Esophagus squamous epithelium (tissue), 5 donors: ENCODE results near the gene NID1. TPM values are rescaled to one million over a fixed set of nuclear protein-coding genes. Genes with fewer than 3 reads are reported as not detected.

ENCODE experiments used
- DNase-seq: peaks from one replicate; lab custom pipeline; 2025; lab: John Stamatoyannopoulos, UW
- H3K27ac ChIP-seq, 4 donors: fragments of 200-600 bp; sonication (generic); one replicate each; pipeline ENCODE4 v1.5.1; 2016 to 2019; ENCODE audit warnings: mild to moderate bottlenecking in 1 of 4
- H3K27me3 ChIP-seq, 4 donors: fragments of 200-600 bp; sonication (generic); 1 replicate in 3 of 4; 2 replicates in 1 of 4; pipeline versions ENCODE4 v1.5.1 to v1.6.0; 2017 to 2021; ENCODE audit warnings: antibody characterized with exemption in 1 of 4
- H3K36me3 ChIP-seq, 3 donors: fragments of 200-600 bp; sonication (generic); one replicate each; pipeline ENCODE4 v1.5.1; 2016 to 2019
- H3K4me1 ChIP-seq, 3 donors: fragments of 200-600 bp; sonication (generic); one replicate each; pipeline ENCODE4 v1.5.1; 2017 to 2019
- H3K4me3 ChIP-seq, 4 donors: fragments of 200-600 bp; sonication (generic); 1 replicate in 3 of 4; 2 replicates in 1 of 4; pipeline ENCODE4 v1.5.1; 2016 to 2019; ENCODE audit warnings: mild to moderate bottlenecking in 2 of 4, moderate library complexity in 1 of 4
- H3K9me3 ChIP-seq, 3 donors: fragments of 200-600 bp; sonication (generic); one replicate each; pipeline ENCODE4 v1.5.1; 2016 to 2019
- CTCF ChIP-seq, 6 experiments: fragments of 450-650 bp in 4 of 6; fragments of 200-600 bp in 2 of 6; sonication (generic) in 2 of 6; IDR thresholded peaks; one replicate each; pipeline ENCODE4 v1.5.1; 2016 to 2019; ENCODE audit warnings: antibody characterized with exemption in 6 of 6, mild to moderate bottlenecking in 4 of 6, moderate library complexity in 4 of 6
- POLR2A ChIP-seq, 4 donors: fragments of 450-650 bp; IDR thresholded peaks; one replicate each; pipeline ENCODE4 v1.6.1; 2017; ENCODE audit warnings: antibody characterized with exemption in 4 of 4, mild to moderate bottlenecking in 4 of 4, moderate library complexity in 3 of 4
- WGBS, 2 donors: methylation state at CpG; one replicate each; pipeline ENCODE4 v1.1.5; 2018; 5-methylcytosine and 5-hydroxymethylcytosine counted together
- intact Hi-C: fragments of 100-400 bp; cut with DNase I; formaldehyde crosslinking; loops from one replicate; pipeline ENCODE4 v1.15.0; 2022
- total RNA-seq, 4 donors: library from RNA; depleted of rRNA; stranded (reverse); fragments of >200 nt; gene quantifications; one replicate each; pipeline ENCODE4 v1.1.0, GENCODE V29; 2016
- donor health status: DM: yes; HTN: yes; CAD: no.

Gene NID1
- total RNA-seq, 4 donors from 2014 or later: 3.6 to 120 (median 28.5) TPM

- H3K9me3 ChIP-seq: no peaks in the 10 kb centered on the region
- no peaks in the 10 kb centered on the region for H3K27me3 ChIP-seq
- intact Hi-C loops: no loop called here
- DNase-seq: no peak
- 83 to 87% methylated on average over 11 of the region's 11 CpGs for WGBS, 2 donors
- H3K4me3 ChIP-seq: no peak overlapping the region
- no peak for TF ChIP-seq CTCF (IDR thresholded peaks at IDR 0.05)
- no peak for TF ChIP-seq POLR2A (IDR thresholded peaks at IDR 0.05)
- H3K36me3 ChIP-seq: peaks cover 0 to 13% (median 0%) of the 10 kb centered on the region in 3 donors
- H3K4me1 ChIP-seq: peaks cover 0 to 31% (median 8%) of the 10 kb centered on the region in 3 donors
- peak overlapping the region in 3 of 4 donors; percentile 40 to 81 (median 47) for H3K27ac ChIP-seq
These were observed 62.3 kb downstream of the NID1 start for GRCh38 chr1:236002572-236002971.

GRCh38 chr1:236002025-236002390 lies 62.9 kb downstream of the NID1 start:
- Histone ChIP-seq H3K36me3 (peaks cover 0 to 8% (median 0%) of the 10 kb centered on the region in 3 donors), H3K4me1 (peaks cover 0 to 31% (median 8%) of the 10 kb centered on the region in 3 donors), H3K27me3 (no peaks in the 10 kb centered on the region), H3K9me3 (no peaks in the 10 kb centered on the region), H3K27ac (peak overlapping the region in 3 of 4 donors; percentile 40 to 81 (median 47)), H3K4me3 (no peak overlapping the region)
- DNase-seq: no peak
- 68 to 78% methylated on average over 7 of the region's 7 CpGs for WGBS, 2 donors
- intact Hi-C loops: no loop called here
- TF ChIP-seq POLR2A (IDR thresholded peaks at IDR 0.05): no peak

GRCh38 chr1:236000781-236001180 lies 64.1 kb downstream of the NID1 start:
- Histone ChIP-seq H3K36me3 (peaks cover 0 to 19% (median 0%) of the 10 kb centered on the region in 3 donors), H3K4me3 (no peak overlapping the region), H3K4me1 (peaks cover 0 to 31% (median 8%) of the 10 kb centered on the region in 3 donors), H3K27me3 (no peaks in the 10 kb centered on the region), H3K27ac (peak overlapping the region in 3 of 4 donors; percentile 40 to 81 (median 47)), H3K9me3 (no peaks in the 10 kb centered on the region)
- 77 to 86% methylated on average over 4 to 6 of the region's 6 CpGs for WGBS, 2 donors
- intact Hi-C loops: no loop called here
- no peak for TF ChIP-seq POLR2A (IDR thresholded peaks at IDR 0.05)
- no peak for TF ChIP-seq CTCF (IDR thresholded peaks at IDR 0.05)
- no peak for DNase-seq

- Histone ChIP-seq H3K27ac (peak overlapping the region; percentile 4 to 74 (median 51)), H3K36me3 (peaks cover 0 to 23% (median 0%) of the 10 kb centered on the region in 3 donors), H3K4me1 (peaks cover 0 to 31% (median 8%) of the 10 kb centered on the region in 3 donors), H3K9me3 (no peaks in the 10 kb centered on the region), H3K4me3 (no peak overlapping the region), H3K27me3 (no peaks in the 10 kb centered on the region)
- TF ChIP-seq CTCF (IDR thresholded peaks at IDR 0.05) (no peak), POLR2A (IDR thresholded peaks at IDR 0.05) (no peak)
- no peak for DNase-seq
- intact Hi-C loops: no loop called here
- 48 to 61% methylated on average over 8 of the region's 8 CpGs for WGBS, 2 donors
These were observed 65.5 kb downstream of the NID1 start for GRCh38 chr1:235999259-235999925.

- no peak overlapping the region for H3K4me3 ChIP-seq
- H3K27me3 ChIP-seq: no peaks in the 10 kb centered on the region
- DNase-seq: no peak
- peaks cover 0 to 31% (median 8%) of the 10 kb centered on the region in 3 donors for H3K4me1 ChIP-seq
- peak overlapping the region; percentile 4 to 74 (median 51) for H3K27ac ChIP-seq
- peaks cover 0 to 28% (median under 1%) of the 10 kb centered on the region in 3 donors for H3K36me3 ChIP-seq
- 52 to 88% methylated on average over 2 of the region's 6 CpGs for WGBS, 2 donors
- no peak for TF ChIP-seq CTCF (IDR thresholded peaks at IDR 0.05)
- no peak for TF ChIP-seq POLR2A (IDR thresholded peaks at IDR 0.05)
- intact Hi-C loops: no loop called here
- no peaks in the 10 kb centered on the region for H3K9me3 ChIP-seq
These were observed 66.1 kb downstream of the NID1 start for GRCh38 chr1:235998812-235999211.
